Measurements from ENCODE around the gene ZNF490.

- TF ChIP-seq EZH2phosphoT487 (IDR thresholded peaks at IDR 0.05; ENCODE audit: low read depth) (no peak), CTCF (IDR thresholded peaks at IDR 0.05; ENCODE audit: low read depth, low read length) (no peak)
These were observed 26.0 kb upstream of the ZNF490 start for GRCh38 chr19:12636631-12637030.

Measured in OCI-LY3 (cell line).